A673 (cell line): Measurements from ENCODE around the gene FBXL4. TPM values are rescaled to one million over a fixed set of nuclear protein-coding genes. Genes with fewer than 3 reads are reported as not detected.

Source experiments
- BruUV-seq: library from RNA; stranded (reverse); fragments of 400-500 nt; replicated peaks from 2 replicates; lab custom pipeline; 2021; lab: Mats Ljungman, UMichigan
- CTCF ChIA-PET: fragments of 300-600 bp; sonication (Branson Sonifier 250); formaldehyde crosslinking; loops from one replicate; lab custom pipeline; 2022; ENCODE audit warnings: antibody characterized with exemption; lab: Charles Lee
- POLR2A ChIA-PET: fragments of 300-600 bp; sonication (Branson Sonifier 250); formaldehyde crosslinking; loops from one replicate; lab custom pipeline; 2022; ENCODE audit warnings: antibody characterized with exemption; ENCODE audit not compliant: low non-redundant PET; lab: Charles Lee
- DNase-seq: peaks from one replicate; pipeline ENCODE4 v3.0.0-alpha.2; 2015; ENCODE audit warnings: low spot score
- H3K27ac ChIP-seq: fragments of 200-600 bp; sonication (generic); 2 replicates; pipeline ENCODE4 v1.5.1; 2016; ENCODE audit warnings: mixed run types, low read depth, mild to moderate bottlenecking, mixed read lengths, antibody characterized with exemption, low read length; ENCODE audit not compliant: poor library complexity, severe bottlenecking
- H3K27me3 ChIP-seq: fragments of 200-600 bp; sonication (generic); replicated peaks from 2 replicates; pipeline ENCODE4 v1.6.1; 2017; ENCODE audit warnings: mixed run types, low read depth, mild to moderate bottlenecking, mixed read lengths, antibody characterized with exemption, low read length; ENCODE audit not compliant: insufficient read depth, poor library complexity
- H3K36me3 ChIP-seq: fragments of 200-600 bp; sonication (generic); 2 replicates; pipeline ENCODE4 v1.6.1; 2016; ENCODE audit warnings: mixed run types, mild to moderate bottlenecking, mixed read lengths, antibody characterized with exemption, low read length; ENCODE audit not compliant: insufficient read depth, poor library complexity, severe bottlenecking
- H3K4me1 ChIP-seq: fragments of 200-600 bp; sonication (generic); 2 replicates; pipeline ENCODE4 v1.6.1; 2017; ENCODE audit warnings: mixed run types, mild to moderate bottlenecking, mixed read lengths, antibody characterized with exemption, low read length; ENCODE audit not compliant: insufficient read depth, poor library complexity, severe bottlenecking
- H3K4me3 ChIP-seq: fragments of 200-600 bp; sonication (generic); 2 replicates; pipeline ENCODE4 v1.5.1; 2016; ENCODE audit warnings: low read depth, mixed run types, mild to moderate bottlenecking, mixed read lengths, low read length; ENCODE audit not compliant: poor library complexity, severe bottlenecking
- H3K9me3 ChIP-seq: fragments of 200-600 bp; sonication (generic); 2 replicates; pipeline ENCODE4 v1.6.1; 2016; ENCODE audit warnings: mixed run types, low read depth, mild to moderate bottlenecking, mixed read lengths, antibody characterized with exemption, low read length; ENCODE audit not compliant: poor library complexity, severe bottlenecking
- CTCF ChIP-seq: fragments of 300-800, 200-600 bp; sonication (generic); conservative IDR thresholded peaks from 2 replicates; pipeline ENCODE4 v1.5.1; 2017; ENCODE audit warnings: low read depth, mild to moderate bottlenecking, antibody characterized with exemption, low read length, moderate library complexity, mixed read lengths
- EZH2 ChIP-seq: fragments of 200-600 bp; sonication (generic); IDR thresholded peaks from 2 replicates; pipeline ENCODE4 v1.6.1; 2017; ENCODE audit warnings: borderline replicate concordance, low read depth, mild to moderate bottlenecking, mixed read lengths, antibody characterized with exemption, low read length; ENCODE audit not compliant: poor library complexity, severe bottlenecking
- intact Hi-C: fragments of 100-400 bp; cut with micrococcal nuclease; formaldehyde crosslinking; loops from one replicate; pipeline ENCODE4 v1.10.0; 2022; ENCODE audit not compliant: unreplicated experiment
- total RNA-seq: library from RNA; stranded (reverse); gene quantifications from 2 replicates; pipeline ENCODE4 v1.2.3, GENCODE V29; 2021

Gene FBXL4
- total RNA-seq, 1 experiment from 2014 or later = 13.2 TPM

GRCh38 chr6:98942263-98942803 lies 5.4 kb downstream of the FBXL4 start:
- TF ChIP-seq EZH2 (no peak), CTCF (no peak)
- H3K4me3 ChIP-seq = no peak overlapping the region
- peaks cover 4% of the 10 kb centered on the region for H3K36me3 ChIP-seq
- peaks cover 25% of the 10 kb centered on the region for H3K9me3 ChIP-seq
- H3K27ac ChIP-seq = no peak overlapping the region
- ChIA-PET CTCF (no interaction called here), POLR2A (no interaction called here)
- DNase-seq = peak; percentile 3
- intact Hi-C loops = no loop called here
- BruUV-seq = no TSS peak
- H3K4me1 ChIP-seq = peaks cover 8% of the 10 kb centered on the region
- no peaks in the 10 kb centered on the region for H3K27me3 ChIP-seq

GRCh38 chr6:98941319-98941718 lies 6.4 kb downstream of the FBXL4 start:
- Histone ChIP-seq H3K27me3 (no peaks in the 10 kb centered on the region), H3K9me3 (peaks cover 25% of the 10 kb centered on the region), H3K36me3 (peaks cover 4% of the 10 kb centered on the region), H3K4me1 (peaks cover 8% of the 10 kb centered on the region), H3K27ac (no peak overlapping the region), H3K4me3 (no peak overlapping the region)
- intact Hi-C loops = no loop called here
- ChIA-PET POLR2A (no interaction called here), CTCF (no interaction called here)
- TF ChIP-seq CTCF (no peak), EZH2 (no peak)
- BruUV-seq = no TSS peak
- DNase-seq = no peak

- no peak overlapping the region for H3K4me3 ChIP-seq
- peaks cover 4% of the 10 kb centered on the region for H3K36me3 ChIP-seq
- BruUV-seq = no TSS peak
- peaks cover 25% of the 10 kb centered on the region for H3K9me3 ChIP-seq
- H3K27me3 ChIP-seq = no peaks in the 10 kb centered on the region
- POLR2A ChIA-PET = no interaction called here
- intact Hi-C loops = no loop called here
- no peak for DNase-seq
- H3K4me1 ChIP-seq = no peaks in the 10 kb centered on the region
- TF ChIP-seq CTCF (no peak), EZH2 (no peak)
- CTCF ChIA-PET = no interaction called here
- no peak overlapping the region for H3K27ac ChIP-seq
Measured at GRCh38 chr6:98937351-98937750, 10.4 kb downstream of the FBXL4 start.
